ENCODE results near the gene IRS2. TPM values are rescaled to one million over a fixed set of nuclear protein-coding genes. Genes with fewer than 3 reads are reported as not detected.

The IRS2 gene
- total and polyA plus RNA-seq, 2 donors (not counting 1 experiment from before 2014, with no cell fraction given), result 2.3 TPM

GRCh38 chr13:109727251-109727650, 59.1 kb downstream of the IRS2 start:
- Histone ChIP-seq H4K20me1 (ENCODE audit: control insufficient read depth, extremely low read depth, insufficient read depth, low read length) (no peaks in the 10 kb centered on the region), H3K4me2 (ENCODE audit: extremely low read depth, insufficient read depth, low read length) (no peak overlapping the region), H3K4me1 (ENCODE audit: control insufficient read depth, extremely low read depth, insufficient read depth, low read length) (no peaks in the 10 kb centered on the region), H3K9ac (ENCODE audit: insufficient read depth, low read length) (no peak overlapping the region), H3K27me3 (ENCODE audit: control insufficient read depth, insufficient read depth, low read length) (peaks cover 3% of the 10 kb centered on the region), H2AFZ (ENCODE audit: low read length) (no peak overlapping the region), H3K79me2 (ENCODE audit: control insufficient read depth, insufficient read depth, low read length) (no peaks in the 10 kb centered on the region), H3K36me3 (ENCODE audit: control insufficient read depth, insufficient read depth, low read length) (no peaks in the 10 kb centered on the region), H3K4me3 (replicated peaks in 1 of 4; ENCODE audit: control extremely low read depth in 1 of 4, insufficient read depth in 1 of 4, low read depth in 3 of 4, low read length in 4 of 4) (no peak overlapping the region), H3K27ac (ENCODE audit: insufficient read depth, low read length) (no peak overlapping the region), H3K9me3 (ENCODE audit: control insufficient read depth, insufficient read depth, low read depth, low read length) (no peaks in the 10 kb centered on the region)
- TF ChIP-seq EZH2 (IDR thresholded peaks at IDR 0.05; ENCODE audit: low read length, missing control alignments) (no peak), CTCF (conservative IDR thresholded peaks at IDR 0.05 in 1 of 2, IDR thresholded peaks at IDR 0.05 in 1 of 2; ENCODE audit: low read depth in 1 of 2, low read length in 2 of 2) (no peak)
- no peak for DNase-seq (ENCODE audit: low read depth in 2 of 2)

- no peak for DNase-seq (ENCODE audit: low read depth in 2 of 2)
- TF ChIP-seq CTCF (conservative IDR thresholded peaks at IDR 0.05 in 1 of 2, IDR thresholded peaks at IDR 0.05 in 1 of 2; ENCODE audit: low read depth in 1 of 2, low read length in 2 of 2), result no peak
- no peak for TF ChIP-seq EZH2 (IDR thresholded peaks at IDR 0.05; ENCODE audit: low read length, missing control alignments)
- H2AFZ ChIP-seq (ENCODE audit: low read length), result no peak overlapping the region
- no peaks in the 10 kb centered on the region for H3K79me2 ChIP-seq (ENCODE audit: control insufficient read depth, insufficient read depth, low read length)
- H3K9me3 ChIP-seq (ENCODE audit: control insufficient read depth, insufficient read depth, low read depth, low read length), result no peaks in the 10 kb centered on the region
- H3K4me1 ChIP-seq (ENCODE audit: control insufficient read depth, extremely low read depth, insufficient read depth, low read length), result no peaks in the 10 kb centered on the region
- H3K27ac ChIP-seq (ENCODE audit: insufficient read depth, low read length), result no peak overlapping the region
- peaks cover 3% of the 10 kb centered on the region for H3K27me3 ChIP-seq (ENCODE audit: control insufficient read depth, insufficient read depth, low read length)
- no peak overlapping the region for H3K4me2 ChIP-seq (ENCODE audit: extremely low read depth, insufficient read depth, low read length)
- no peak overlapping the region for H3K9ac ChIP-seq (ENCODE audit: insufficient read depth, low read length)
- no peak overlapping the region for H3K4me3 ChIP-seq (replicated peaks in 1 of 4; ENCODE audit: control extremely low read depth in 1 of 4, insufficient read depth in 1 of 4, low read depth in 3 of 4, low read length in 4 of 4)
- H3K36me3 ChIP-seq (ENCODE audit: control insufficient read depth, insufficient read depth, low read length), result no peaks in the 10 kb centered on the region
- no peaks in the 10 kb centered on the region for H4K20me1 ChIP-seq (ENCODE audit: control insufficient read depth, extremely low read depth, insufficient read depth, low read length)
Observed at GRCh38 chr13:109725995-109726637, 60.3 kb downstream of the IRS2 start.

GRCh38 chr13:109725297-109725696, 61.1 kb downstream of the IRS2 start:
- no peaks in the 10 kb centered on the region for H3K79me2 ChIP-seq (ENCODE audit: control insufficient read depth, insufficient read depth, low read length)
- H3K4me2 ChIP-seq (ENCODE audit: extremely low read depth, insufficient read depth, low read length), result no peak overlapping the region
- peaks cover 3% of the 10 kb centered on the region for H3K27me3 ChIP-seq (ENCODE audit: control insufficient read depth, insufficient read depth, low read length)
- no peak overlapping the region for H3K27ac ChIP-seq (ENCODE audit: insufficient read depth, low read length)
- H4K20me1 ChIP-seq (ENCODE audit: control insufficient read depth, extremely low read depth, insufficient read depth, low read length), result no peaks in the 10 kb centered on the region
- no peaks in the 10 kb centered on the region for H3K9me3 ChIP-seq (ENCODE audit: control insufficient read depth, insufficient read depth, low read depth, low read length)
- no peak overlapping the region for H3K4me3 ChIP-seq (replicated peaks in 1 of 4; ENCODE audit: control extremely low read depth in 1 of 4, insufficient read depth in 1 of 4, low read depth in 3 of 4, low read length in 4 of 4)
- no peak for DNase-seq (ENCODE audit: low read depth in 2 of 2)
- TF ChIP-seq EZH2 (IDR thresholded peaks at IDR 0.05; ENCODE audit: low read length, missing control alignments) (no peak), CTCF (conservative IDR thresholded peaks at IDR 0.05 in 1 of 2, IDR thresholded peaks at IDR 0.05 in 1 of 2; ENCODE audit: low read depth in 1 of 2, low read length in 2 of 2) (no peak)
- H3K4me1 ChIP-seq (ENCODE audit: control insufficient read depth, extremely low read depth, insufficient read depth, low read length), result no peaks in the 10 kb centered on the region
- H3K36me3 ChIP-seq (ENCODE audit: control insufficient read depth, insufficient read depth, low read length), result no peaks in the 10 kb centered on the region
- H3K9ac ChIP-seq (ENCODE audit: insufficient read depth, low read length), result no peak overlapping the region
- no peak overlapping the region for H2AFZ ChIP-seq (ENCODE audit: low read length)

All from fibroblast of lung (primary cell).